HEK293T (cell line): ENCODE measurements around the gene EEF1A1.
"Not testable (repeated sequence)": the region's sequence is repeated elsewhere in the genome, so short reads cannot be mapped to it uniquely, and the experiment has no call there.

Experiments
- CTCF ChIA-PET: fragments of 350-600 bp; formaldehyde crosslinking; extraction: SDS; loops from one replicate; lab custom pipeline; 2021; ENCODE audit warnings: antibody characterized with exemption, inconsistent platforms; lab: Yijun Ruan, JAX
- POLR2A ChIA-PET: fragments of 350-600 bp; formaldehyde crosslinking; extraction: SDS; loops from one replicate; lab custom pipeline; 2020; ENCODE audit warnings: antibody characterized with exemption, inconsistent platforms; lab: Yijun Ruan, JAX
- DNase-seq: peaks from one replicate; pipeline ENCODE4 v3.0.0; 2012; ENCODE audit warnings: mixed read lengths; ENCODE audit errors: extremely low spot score
- ARNT ChIP-seq: fragments of 450-650 bp; IDR thresholded peaks from 2 replicates; pipeline ENCODE4 v1.6.1; 2017; ENCODE audit warnings: mild to moderate bottlenecking
- BHLHE40 ChIP-seq: fragments of 450-650 bp; IDR thresholded peaks from 2 replicates; pipeline ENCODE4 v1.6.1; 2016; ENCODE audit warnings: mild to moderate bottlenecking, moderate library complexity, borderline replicate concordance
- CTBP1 ChIP-seq: fragments of 450-650 bp; IDR thresholded peaks from 2 replicates; pipeline ENCODE4 v1.6.1; 2016; ENCODE audit warnings: borderline replicate concordance
- ELF4 ChIP-seq: fragments of 450-650 bp; IDR thresholded peaks from 2 replicates; pipeline ENCODE4 v1.6.1; 2017; ENCODE audit warnings: antibody characterized with exemption
- FOXA1 ChIP-seq: fragments of 450-650 bp; IDR thresholded peaks from 2 replicates; pipeline ENCODE4 v1.6.1; 2016; ENCODE audit warnings: mild to moderate bottlenecking
- FOXK2 ChIP-seq: fragments of 450-650 bp; IDR thresholded peaks from 2 replicates; pipeline ENCODE4 v1.6.1; 2016; ENCODE audit warnings: mild to moderate bottlenecking
- FOXM1 ChIP-seq: fragments of 450-650 bp; IDR thresholded peaks from 2 replicates; pipeline ENCODE4 v1.6.1; 2017; ENCODE audit warnings: mild to moderate bottlenecking, borderline replicate concordance
- HDGF ChIP-seq: fragments of 450-650 bp; IDR thresholded peaks from 2 replicates; pipeline ENCODE4 v1.6.1; 2017; ENCODE audit warnings: antibody characterized with exemption, borderline replicate concordance
- L3MBTL2 ChIP-seq: fragments of 450-650 bp; conservative IDR thresholded peaks from 2 replicates; pipeline ENCODE4 v1.6.1; 2016; ENCODE audit warnings: mild to moderate bottlenecking
- LEF1 ChIP-seq: fragments of 450-650 bp; IDR thresholded peaks from 2 replicates; pipeline ENCODE4 v1.6.1; 2017; ENCODE audit warnings: mild to moderate bottlenecking, borderline replicate concordance
- NFRKB ChIP-seq: fragments of 450-650 bp; IDR thresholded peaks from 2 replicates; pipeline ENCODE4 v1.6.1; 2016; ENCODE audit warnings: mild to moderate bottlenecking, moderate library complexity
- PKNOX1 ChIP-seq: fragments of 450-650 bp; IDR thresholded peaks from 2 replicates; pipeline ENCODE4 v1.6.1; 2016
- SP1 ChIP-seq: fragments of 450-650 bp; IDR thresholded peaks from 2 replicates; pipeline ENCODE4 v1.6.1; 2017
- SUZ12 ChIP-seq: fragments of 450-650 bp; IDR thresholded peaks from 2 replicates; pipeline ENCODE4 v1.6.1; 2016; ENCODE audit warnings: mild to moderate bottlenecking
- TARDBP ChIP-seq: fragments of 450-650 bp; IDR thresholded peaks from 2 replicates; pipeline ENCODE4 v1.6.1; 2016
- ZNF384 ChIP-seq: fragments of 450-650 bp; IDR thresholded peaks from 2 replicates; pipeline ENCODE4 v1.6.1; 2016

The EEF1A1 gene

GRCh38 chr6:73558624-73559398 lies 38.0 kb upstream of the EEF1A1 start:
- ChIA-PET CTCF (interaction anchor here (1.0 to 1.3 kb wide), 3 partner anchors 10 to 12 kb away, joined by 4 to 6 read pairs (median 4); no protein-coding TSS in a partner anchor), POLR2A (interaction anchor here (0.7 to 1.8 kb wide), 4 partner anchors 21 to 39 kb away, joined by 3 to 5 read pairs (median 4); no protein-coding TSS in a partner anchor)
- DNase-seq, result no peak
- no peak for TF ChIP-seq NFRKB
- no peak for TF ChIP-seq SP1
- TF ChIP-seq CTBP1, result no peak
- no peak for TF ChIP-seq ELF4
- no peak for TF ChIP-seq L3MBTL2
- no peak for TF ChIP-seq ZNF384
- no peak for TF ChIP-seq FOXM1
- TF ChIP-seq SUZ12, result no peak
- TF ChIP-seq FOXA1, result no peak
- no peak for TF ChIP-seq BHLHE40
- TF ChIP-seq ARNT, result no peak
- no peak for TF ChIP-seq PKNOX1
- TF ChIP-seq FOXK2, result no peak
- no peak for TF ChIP-seq TARDBP
- no peak for TF ChIP-seq HDGF
- no peak for TF ChIP-seq LEF1

- no peak for TF ChIP-seq SP1
- no peak for TF ChIP-seq L3MBTL2
- TF ChIP-seq CTBP1, result no peak
- TF ChIP-seq ARNT, result no peak
- TF ChIP-seq FOXK2, result no peak
- TF ChIP-seq FOXA1, result no peak
- TF ChIP-seq BHLHE40, result no peak
- no peak for TF ChIP-seq SUZ12
- no peak for TF ChIP-seq PKNOX1
- TF ChIP-seq LEF1, result no peak
- no peak for TF ChIP-seq TARDBP
- no peak for TF ChIP-seq ELF4
- TF ChIP-seq ZNF384, result no peak
- TF ChIP-seq NFRKB, result no peak
- TF ChIP-seq HDGF, result no peak
- no peak for TF ChIP-seq FOXM1
- CTCF ChIA-PET, result interaction anchor here (1.2 to 1.4 kb wide), 2 partner anchors 9 to 14 kb away, joined by 3 to 7 read pairs; no protein-coding TSS in a partner anchor
- no peak for DNase-seq
- POLR2A ChIA-PET, result interaction anchor here (0.8 to 1.0 kb wide), 3 partner anchors 8 to 44 kb away, joined by 3 to 7 read pairs (median 4); no protein-coding TSS in a partner anchor
Measured at GRCh38 chr6:73556836-73557235, 36.0 kb upstream of the EEF1A1 start.

GRCh38 chr6:73555380-73555949 lies 34.6 kb upstream of the EEF1A1 start:
- DNase-seq, CTCF ChIA-PET: not testable (repeated sequence)
- POLR2A ChIA-PET, result interaction anchor here (1.2 kb wide), 1 partner anchor 34 kb away, joined by 3 read pairs; no protein-coding TSS in a partner anchor

- DNase-seq, result not testable (repeated sequence)
- POLR2A ChIA-PET, result interaction anchor here (4.5 kb wide), 1 partner anchor 30 kb away, joined by 35 read pairs; the partner anchor contains the start of gene EEF1A1
Measured at GRCh38 chr6:73551115-73551514, 30.3 kb upstream of the EEF1A1 start.

GRCh38 chr6:73548458-73549446 lies 27.9 kb upstream of the EEF1A1 start:
- CTCF ChIA-PET, result interaction anchor here (0.6 to 1.7 kb wide), 18 partner anchors 8 to 1322 kb away, joined by 3 to 7 read pairs (median 4); partner anchors contain the start of gene EEF1A1
- POLR2A ChIA-PET, result interaction anchor here (0.8 to 4.5 kb wide), 7 partner anchors 9 to 35 kb away, joined by 3 to 35 read pairs (median 3); partner anchors contain the start of gene EEF1A1
- DNase-seq, result no peak
- no peak for TF ChIP-seq BHLHE40
- TF ChIP-seq L3MBTL2, result no peak
- TF ChIP-seq CTBP1, result no peak

More at GRCh38 chr6:73551115-73551514, 30.3 kb upstream of the EEF1A1 start:
- CTCF ChIA-PET, result not testable (repeated sequence)

- TF ChIP-seq ZNF384, result no peak
- TF ChIP-seq TARDBP, result no peak
- no peak for TF ChIP-seq LEF1
- no peak for TF ChIP-seq FOXM1
- TF ChIP-seq NFRKB, result no peak
- no peak for TF ChIP-seq PKNOX1
- no peak for TF ChIP-seq ELF4
- TF ChIP-seq CTBP1, result no peak
- TF ChIP-seq HDGF, result no peak
- TF ChIP-seq FOXA1, result no peak
- TF ChIP-seq SUZ12, result no peak
- DNase-seq, result no peak
- ChIA-PET POLR2A (interaction anchor here (0.8 to 4.5 kb wide), 2 partner anchors 26 to 38 kb away, joined by 3 to 35 read pairs; partner anchors contain the start of gene EEF1A1), CTCF (interaction anchor here (0.6 to 1.0 kb wide), 2 partner anchors 12 to 774 kb away, joined by 4 read pairs; no protein-coding TSS in a partner anchor)
Measured at GRCh38 chr6:73547036-73547435, 26.2 kb upstream of the EEF1A1 start.
